ENCODE data around the gene SOHLH2. TPM values are rescaled to one million over a fixed set of nuclear protein-coding genes. Genes with fewer than 3 reads are reported as not detected.

SOHLH2 gene
- total and polyA plus RNA-seq, 7 donors, result 0.17 to 1.4 (median 0.21) TPM; not detected in 1

DNA sequence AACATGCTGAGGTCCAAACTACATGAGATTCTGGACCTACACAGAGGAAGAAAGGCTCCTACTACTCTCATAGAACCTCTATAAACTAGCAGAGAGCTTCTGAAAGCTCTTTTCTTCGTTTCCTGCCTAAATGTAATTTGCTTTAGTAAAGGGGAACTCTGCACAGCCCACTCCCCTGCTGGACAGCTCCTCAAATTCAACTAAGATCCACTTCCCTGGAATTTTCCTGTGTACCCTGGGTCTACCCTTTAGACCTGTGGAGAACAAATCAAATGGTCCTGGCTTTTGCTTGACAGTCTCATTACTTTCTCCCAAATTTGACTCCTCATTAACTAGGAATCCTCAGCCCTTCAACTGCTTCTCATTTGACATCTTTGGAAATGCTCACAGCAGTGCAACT is 79.7 kb downstream of the SOHLH2 start:
- intact Hi-C loops (cut with DNase I), result loop anchor here in 1 of 2 donors (5.0 kb wide), 1 partner anchor 157 kb away; no protein-coding TSS in a partner anchor
- Histone ChIP-seq H3K4me3 (no peak overlapping the region), H3K36me3 (ENCODE audit: insufficient read depth in 1 of 2, low read depth in 1 of 2) (no peaks in the 10 kb centered on the region), H3K9me3 (no peaks in the 10 kb centered on the region), H3K4me1 (no peaks in the 10 kb centered on the region), H3K27ac (no peak overlapping the region), H3K27me3 (ENCODE audit: insufficient read depth in 3 of 3, low read length in 2 of 3) (peaks cover 0 to 27% (median 5%) of the 10 kb centered on the region in 3 donors)
- WGBS, 3 donors, result 53 to 76% (median 65%) methylated on average over 1 of the region's 1 CpG
- ATAC-seq (no peak), DNase-seq (no peak)
- TF ChIP-seq, protein P1, sequence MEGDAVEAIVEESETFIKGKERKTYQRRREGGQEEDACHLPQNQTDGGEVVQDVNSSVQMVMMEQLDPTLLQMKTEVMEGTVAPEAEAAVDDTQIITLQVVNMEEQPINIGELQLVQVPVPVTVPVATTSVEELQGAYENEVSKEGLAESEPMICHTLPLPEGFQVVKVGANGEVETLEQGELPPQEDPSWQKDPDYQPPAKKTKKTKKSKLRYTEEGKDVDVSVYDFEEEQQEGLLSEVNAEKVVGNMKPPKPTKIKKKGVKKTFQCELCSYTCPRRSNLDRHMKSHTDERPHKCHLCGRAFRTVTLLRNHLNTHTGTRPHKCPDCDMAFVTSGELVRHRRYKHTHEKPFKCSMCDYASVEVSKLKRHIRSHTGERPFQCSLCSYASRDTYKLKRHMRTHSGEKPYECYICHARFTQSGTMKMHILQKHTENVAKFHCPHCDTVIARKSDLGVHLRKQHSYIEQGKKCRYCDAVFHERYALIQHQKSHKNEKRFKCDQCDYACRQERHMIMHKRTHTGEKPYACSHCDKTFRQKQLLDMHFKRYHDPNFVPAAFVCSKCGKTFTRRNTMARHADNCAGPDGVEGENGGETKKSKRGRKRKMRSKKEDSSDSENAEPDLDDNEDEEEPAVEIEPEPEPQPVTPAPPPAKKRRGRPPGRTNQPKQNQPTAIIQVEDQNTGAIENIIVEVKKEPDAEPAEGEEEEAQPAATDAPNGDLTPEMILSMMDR (IDR thresholded peaks at IDR 0.05), result no peak

DNA sequence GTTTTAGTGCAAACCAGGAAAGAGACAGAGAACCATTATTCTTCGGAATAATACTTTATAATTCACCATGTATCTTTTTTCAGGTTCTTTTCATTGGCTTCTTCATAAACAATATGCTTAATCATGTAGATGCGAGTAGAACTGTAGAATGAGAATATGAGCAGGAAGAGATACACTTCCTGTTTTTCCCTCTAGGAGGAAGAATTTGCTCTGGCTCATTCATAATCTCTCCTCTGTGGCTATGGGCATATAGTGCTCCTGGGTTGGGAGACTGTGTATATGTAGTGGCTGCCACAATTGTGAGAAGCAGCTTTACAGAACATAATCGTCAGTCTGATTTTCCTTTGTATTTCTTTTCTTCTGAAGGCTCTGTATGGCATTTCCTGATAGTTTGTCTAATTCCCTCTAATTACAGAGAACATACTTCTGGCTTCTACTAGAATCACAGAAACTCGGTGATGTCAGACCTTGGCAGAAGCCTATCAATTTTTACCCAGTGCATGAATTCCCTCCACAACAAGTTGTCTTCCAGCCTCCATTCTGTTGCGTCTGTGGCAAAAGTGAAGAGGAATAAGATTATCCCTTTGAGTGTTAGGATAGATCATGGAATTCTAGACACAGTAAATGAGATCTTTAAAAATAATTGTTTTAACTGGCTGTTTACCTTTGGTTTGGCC is 80.3 kb downstream of the SOHLH2 start:
- Histone ChIP-seq H3K27me3 (ENCODE audit: insufficient read depth in 3 of 3, low read length in 2 of 3) (peaks cover 0 to 33% (median 5%) of the 10 kb centered on the region in 3 donors), H3K27ac (no peak overlapping the region), H3K4me1 (no peaks in the 10 kb centered on the region), H3K4me3 (no peak overlapping the region), H3K36me3 (ENCODE audit: insufficient read depth in 1 of 2, low read depth in 1 of 2) (no peaks in the 10 kb centered on the region), H3K9me3 (no peaks in the 10 kb centered on the region)
- 64 to 74% (median 70%) methylated on average over 5 of the region's 5 CpGs for WGBS, 3 donors
- TF ChIP-seq, protein P1 (IDR thresholded peaks at IDR 0.05), result no peak
- DNase-seq (no peak), ATAC-seq (no peak)
- intact Hi-C loops (cut with DNase I), result loop anchor here in 1 of 2 donors (5.0 kb wide), 1 partner anchor 157 kb away; no protein-coding TSS in a partner anchor

DNA sequence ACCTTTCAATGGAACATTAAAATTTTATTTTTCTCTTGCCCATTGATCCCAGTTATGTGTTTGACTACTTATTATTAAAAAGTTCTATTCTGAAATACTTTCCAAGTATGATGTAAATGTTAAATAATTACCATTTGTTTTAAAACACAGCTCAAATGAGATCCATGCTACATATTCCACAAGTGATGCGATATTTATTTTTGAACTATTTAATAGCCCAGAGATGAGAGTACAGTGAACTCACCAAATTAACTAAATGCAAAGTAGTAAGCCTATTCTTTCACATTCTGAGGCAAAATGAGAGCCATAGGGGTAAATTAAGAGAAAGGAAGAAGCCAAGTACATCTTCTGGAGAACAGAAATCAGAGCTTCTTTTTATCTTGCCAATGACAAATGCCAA is 82.0 kb downstream of the SOHLH2 start:
- DNase-seq (no peak), ATAC-seq (no peak)
- Histone ChIP-seq H3K36me3 (ENCODE audit: insufficient read depth in 1 of 2, low read depth in 1 of 2) (no peaks in the 10 kb centered on the region), H3K9me3 (no peaks in the 10 kb centered on the region), H3K4me3 (no peak overlapping the region), H3K27me3 (ENCODE audit: insufficient read depth in 3 of 3, low read length in 2 of 3) (peaks cover 0 to 38% (median 5%) of the 10 kb centered on the region in 3 donors), H3K4me1 (no peaks in the 10 kb centered on the region), H3K27ac (no peak overlapping the region)
- 86 to 89% (median 87%) methylated on average over 1 of the region's 1 CpG for WGBS, 3 donors
- intact Hi-C loops (cut with DNase I), result loop anchor here in 1 of 2 donors (5.0 kb wide), 1 partner anchor 155 kb away; no protein-coding TSS in a partner anchor
- TF ChIP-seq, protein P1 (IDR thresholded peaks at IDR 0.05), result no peak

DNA sequence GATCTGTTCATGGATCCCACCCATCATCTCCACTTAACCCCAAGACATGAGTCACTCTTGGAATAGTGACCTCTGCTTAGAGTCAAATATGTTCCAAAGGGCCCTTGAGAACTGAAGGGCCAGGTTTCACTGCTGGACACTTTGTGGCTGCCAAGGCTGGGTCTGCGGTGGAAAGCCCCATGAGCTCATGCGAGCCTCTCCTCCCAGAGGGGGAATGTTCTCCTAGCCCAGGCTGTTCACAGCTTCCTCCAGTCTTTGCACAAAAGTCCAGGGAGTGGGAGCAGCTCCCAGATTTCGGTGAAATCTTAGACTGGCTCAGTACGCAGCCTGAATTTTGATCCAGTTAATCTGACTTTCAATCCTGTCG is 82.4 kb downstream of the SOHLH2 start:
- H3K27ac ChIP-seq, result no peak overlapping the region
- ATAC-seq, result peak; percentile 68 to 82 (median 78)
- 37 to 54% (median 40%) methylated on average over 5 of the region's 5 CpGs for WGBS, 3 donors
- no peaks in the 10 kb centered on the region for H3K4me1 ChIP-seq
- no peaks in the 10 kb centered on the region for H3K36me3 ChIP-seq (ENCODE audit: insufficient read depth in 1 of 2, low read depth in 1 of 2)
- peak overlapping the region; percentile 60 for H3K4me3 ChIP-seq
- TF ChIP-seq, protein P1 (IDR thresholded peaks at IDR 0.05), result no peak
- H3K27me3 ChIP-seq (ENCODE audit: insufficient read depth in 3 of 3, low read length in 2 of 3), result peaks cover 0 to 38% (median 5%) of the 10 kb centered on the region in 3 donors
- peak; percentile 74 to 87 for DNase-seq
- intact Hi-C loops (cut with DNase I), result loop anchor here in 1 of 2 donors (5.0 kb wide), 1 partner anchor 155 kb away; no protein-coding TSS in a partner anchor
- H3K9me3 ChIP-seq, result no peaks in the 10 kb centered on the region
